NOMO-1 treated with dmso at 0.1 percent for 144 hours (cell line): ENCODE results near the gene TOM1L1.

Experiments
- DNase-seq: peaks from one replicate; lab custom pipeline; 2025; ENCODE audit not compliant: unreplicated experiment; lab: John Stamatoyannopoulos, UW

TOM1L1 gene

DNA sequence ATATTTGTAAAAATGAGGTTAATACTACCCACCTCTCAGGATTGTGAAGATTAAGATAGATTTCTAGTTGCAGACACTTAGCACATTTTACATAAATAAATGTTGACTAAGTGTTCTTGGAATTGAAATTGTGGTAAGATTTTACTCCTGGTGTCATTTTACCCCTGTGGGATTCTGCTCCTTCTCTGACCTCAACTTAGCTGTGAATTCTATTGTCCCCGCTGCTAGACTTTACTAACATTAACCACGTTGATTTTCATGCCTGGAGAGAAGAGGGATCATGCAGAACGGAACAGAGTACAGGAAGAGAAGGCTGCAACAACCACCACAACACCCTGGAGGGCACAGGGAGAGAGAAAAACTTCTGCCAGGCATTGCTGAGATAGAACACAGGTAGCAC is 2.1 kb upstream of the TOM1L1 start:
- DNase-seq: no peak

DNA sequence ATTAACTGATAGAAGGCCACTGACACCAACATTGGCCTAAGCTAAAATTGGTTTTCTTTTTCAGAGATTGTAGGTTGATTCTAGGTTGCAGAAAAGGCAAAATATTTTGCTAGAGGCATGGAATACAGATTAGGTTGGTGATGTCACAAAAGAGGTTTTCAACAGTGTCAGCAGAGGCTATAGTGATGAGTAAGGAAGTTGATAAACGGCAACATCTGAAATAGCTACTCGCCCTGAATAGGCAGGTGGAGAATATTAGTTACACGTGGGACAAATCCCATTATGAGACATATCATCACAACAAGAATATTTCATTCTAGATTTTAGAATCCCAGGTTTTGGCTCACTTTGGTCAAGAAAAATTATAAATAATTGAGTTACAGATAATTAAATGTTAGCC is 1.5 kb upstream of the TOM1L1 start:
- DNase-seq: no peak

DNA sequence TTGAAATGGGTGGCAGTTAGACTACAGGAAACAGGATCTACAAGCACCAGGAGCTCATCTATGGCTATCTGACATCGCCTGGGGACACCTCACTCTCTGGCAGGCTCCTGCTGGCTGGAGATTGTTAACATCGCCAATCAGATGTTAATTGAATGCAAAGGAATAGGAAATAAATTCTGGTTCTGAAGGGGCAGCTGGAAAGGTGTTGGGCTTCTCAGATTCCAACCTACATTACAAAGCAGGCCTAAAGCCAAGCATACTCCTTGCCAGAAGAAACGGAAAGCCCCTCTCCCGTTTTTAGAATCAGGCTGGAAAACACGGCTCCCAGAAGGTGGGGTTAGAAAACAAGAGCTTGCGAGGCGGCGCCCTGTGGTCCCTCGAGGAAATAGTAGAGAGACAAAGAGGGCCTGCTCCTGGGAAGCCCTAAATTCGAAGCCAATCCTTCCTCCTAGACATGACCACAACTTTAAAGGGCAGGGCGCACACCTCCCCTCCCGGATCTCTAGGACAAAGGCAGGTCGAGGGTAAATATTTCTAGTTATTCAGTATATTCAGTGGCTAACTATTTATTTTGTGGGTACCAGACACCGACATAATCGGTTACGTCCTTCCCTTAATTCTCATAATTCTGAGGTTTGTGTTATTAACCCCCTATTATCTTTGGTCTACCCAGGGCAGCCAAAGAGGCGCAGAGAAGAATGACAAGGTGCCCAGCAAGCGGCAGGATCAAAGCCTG is 763 bp upstream of the TOM1L1 start:
- DNase-seq: no peak

DNA sequence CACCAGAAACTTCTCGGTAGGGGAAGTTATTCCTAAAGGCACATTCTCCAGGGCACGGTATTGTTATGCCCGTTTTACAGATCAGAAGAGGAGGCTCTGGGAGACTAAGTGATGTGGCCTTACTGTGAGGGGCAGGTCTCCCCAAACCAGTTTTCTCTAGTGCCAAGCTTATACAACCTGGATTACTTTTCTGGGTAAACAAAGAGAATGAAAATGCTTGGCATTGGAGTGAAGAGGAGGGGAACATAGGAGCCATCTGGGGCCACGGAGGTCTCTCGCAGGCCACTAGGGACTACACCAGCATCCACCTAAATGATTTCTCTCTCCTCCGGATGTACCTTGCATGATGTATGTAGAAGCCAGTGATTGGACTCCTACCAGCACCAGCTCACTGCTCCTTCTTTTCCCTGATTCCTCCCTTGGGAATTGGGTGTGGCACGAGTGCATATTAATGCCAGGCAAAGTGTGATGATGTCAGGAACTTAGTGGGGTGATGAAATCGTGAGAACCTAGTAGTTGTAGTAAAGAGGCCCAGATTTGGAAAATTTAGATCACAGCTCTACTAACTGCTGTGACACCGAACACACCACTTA is 674 bp downstream of the TOM1L1 start:
- no peak for DNase-seq

DNA sequence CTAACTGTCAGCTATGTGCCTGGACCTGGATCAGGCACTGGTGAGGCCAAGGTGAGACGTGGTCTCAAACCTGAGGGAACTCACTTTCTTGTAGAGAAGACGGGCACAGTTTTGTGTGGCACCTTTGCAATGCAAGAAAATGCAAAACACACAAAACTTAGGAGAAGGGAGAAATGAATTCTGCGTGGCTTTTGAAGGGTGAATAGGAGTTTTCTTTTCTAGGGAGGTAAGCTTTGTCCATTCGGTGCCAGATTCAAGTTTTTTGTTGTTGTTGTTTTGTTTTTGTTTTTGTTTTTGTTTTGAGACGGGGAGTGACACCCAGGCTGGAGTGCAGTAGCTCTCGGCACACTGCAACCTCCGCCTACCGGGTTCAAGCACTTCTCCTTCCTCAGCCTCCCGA is 1.4 kb downstream of the TOM1L1 start:
- no peak for DNase-seq

DNA sequence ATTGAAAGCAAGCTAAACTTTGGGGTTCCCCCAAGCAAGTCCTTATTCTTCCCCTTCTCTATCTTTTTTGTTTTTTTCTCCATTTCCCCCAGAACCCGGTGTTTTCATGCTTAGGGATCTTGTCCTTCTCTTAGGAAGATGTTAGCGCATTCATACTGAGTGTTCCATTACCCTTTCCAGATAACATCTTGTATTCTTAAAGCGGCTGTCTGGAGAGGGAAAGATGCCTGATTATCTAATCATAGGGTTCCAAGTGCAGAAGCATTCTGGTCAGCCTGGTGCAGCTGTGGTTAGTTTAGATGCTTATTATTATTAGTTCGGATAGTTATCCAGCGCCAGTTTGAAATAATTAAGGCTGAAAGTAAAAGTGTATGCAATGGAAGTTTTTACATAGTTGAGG is 2.0 kb downstream of the TOM1L1 start:
- DNase-seq: no peak

DNA sequence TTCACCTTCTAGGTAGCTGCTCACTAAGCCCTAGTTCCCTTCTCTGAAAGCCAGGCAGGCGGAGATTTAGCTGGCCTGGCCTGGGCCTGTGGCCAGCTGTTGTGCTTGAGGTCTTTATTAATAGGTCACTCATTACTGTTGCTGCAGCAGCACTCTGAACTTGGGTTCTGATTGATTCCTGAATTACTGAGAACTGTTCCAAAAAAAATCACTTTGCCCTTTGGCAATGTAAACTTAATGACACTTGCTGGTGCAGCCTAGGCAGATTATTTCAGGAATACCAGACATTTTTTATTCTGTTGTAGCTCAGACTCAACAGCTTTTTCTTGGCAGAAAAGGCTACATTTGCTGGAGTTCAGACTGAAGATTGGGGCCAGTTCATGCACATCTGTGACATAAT is 2.7 kb downstream of the TOM1L1 start:
- no peak for DNase-seq

DNA sequence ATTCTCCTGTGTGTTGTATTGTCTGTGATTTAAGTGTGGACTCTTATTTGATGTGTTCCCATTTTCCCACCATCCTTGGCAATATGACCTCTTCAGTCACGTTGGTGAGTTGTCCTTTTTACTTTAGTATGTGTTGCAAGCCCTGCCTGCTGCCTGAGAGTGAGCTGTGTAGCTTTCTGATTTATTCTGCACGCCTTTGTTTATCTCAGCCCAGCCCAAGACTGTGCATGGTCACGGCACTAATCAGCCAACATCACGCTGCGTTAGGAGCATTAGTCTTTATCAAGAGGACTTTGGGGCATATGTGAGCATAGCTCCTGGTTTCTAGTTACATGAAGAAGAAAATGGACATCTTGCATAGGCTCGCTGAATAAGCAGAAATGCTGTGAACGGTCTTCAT is 6.0 kb downstream of the TOM1L1 start:
- DNase-seq: no peak

DNA sequence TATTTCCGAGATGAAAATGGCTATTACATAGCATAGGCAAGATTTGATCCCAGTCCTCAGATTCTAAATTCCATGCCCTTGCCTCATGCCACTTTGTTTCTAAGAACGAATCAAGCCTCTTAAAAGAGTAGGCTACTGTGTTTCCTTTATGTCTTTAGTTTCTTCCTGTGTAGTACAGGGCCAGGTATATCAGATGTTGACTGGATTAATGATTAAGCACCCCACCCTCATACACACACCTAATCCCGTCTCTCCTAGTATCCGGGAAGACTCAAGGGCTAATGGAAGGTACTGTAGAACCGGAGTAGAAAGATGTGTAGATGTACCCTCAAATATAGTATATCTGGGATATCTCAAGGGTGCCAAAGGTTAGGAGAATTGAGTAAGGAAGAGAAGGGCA is 6.7 kb downstream of the TOM1L1 start:
- DNase-seq: no peak

DNA sequence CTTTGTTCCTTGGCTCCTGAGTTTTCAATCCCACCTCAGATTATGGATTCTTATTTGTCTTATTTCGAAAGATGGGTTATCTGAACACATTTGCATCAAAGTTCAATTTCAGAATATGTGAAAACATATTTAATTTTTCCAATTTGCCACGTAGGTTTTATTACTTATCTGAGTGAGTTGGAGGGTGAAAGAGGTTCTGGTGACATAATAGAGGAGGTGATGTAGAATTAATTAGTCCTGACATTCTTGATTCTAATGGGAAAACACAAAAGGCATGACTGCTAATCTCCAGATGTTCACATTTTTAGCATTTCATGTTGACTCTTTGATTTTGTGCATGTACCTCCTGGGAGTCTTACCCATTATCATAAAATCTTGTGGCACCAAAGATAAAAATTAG is 9.1 kb downstream of the TOM1L1 start:
- DNase-seq: no peak

DNA sequence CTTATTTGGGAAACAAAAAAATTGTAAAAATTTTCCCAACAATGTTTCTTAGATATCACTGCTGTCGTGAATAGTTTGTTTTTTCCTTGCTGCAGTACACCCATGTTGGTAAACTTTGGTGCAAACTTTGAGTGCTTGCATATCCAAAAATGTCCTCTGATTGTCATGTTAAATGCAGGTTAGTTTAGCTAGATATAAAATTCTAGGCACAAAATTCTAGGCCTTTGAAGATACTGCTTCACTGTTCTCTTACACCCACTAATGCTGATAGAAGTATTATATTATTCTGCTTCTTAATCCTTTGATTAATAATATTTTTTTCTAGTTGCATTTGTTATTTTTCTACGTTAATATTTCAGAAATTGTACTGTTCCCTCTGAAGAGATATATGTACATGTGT is 16.1 kb downstream of the TOM1L1 start:
- no peak for DNase-seq

DNA sequence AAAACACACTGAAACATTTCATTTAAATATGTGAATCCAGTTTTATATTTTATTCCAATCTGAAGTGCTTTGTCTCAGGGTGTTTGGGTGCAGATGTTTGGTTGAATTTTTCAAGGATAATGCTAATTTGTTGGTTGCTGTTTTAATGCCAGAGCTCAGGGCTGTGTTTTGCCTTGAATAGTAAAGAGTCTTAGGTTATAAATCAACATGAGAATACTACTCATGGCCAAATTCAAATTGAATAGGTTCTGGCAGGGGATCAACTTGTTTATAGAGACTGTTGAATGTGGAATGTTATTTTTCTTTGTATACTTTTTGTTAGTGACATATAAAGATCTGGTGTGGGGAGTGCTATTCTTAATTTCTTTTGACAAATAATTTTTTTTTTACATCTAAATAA is 18.8 kb downstream of the TOM1L1 start:
- DNase-seq: no peak

DNA sequence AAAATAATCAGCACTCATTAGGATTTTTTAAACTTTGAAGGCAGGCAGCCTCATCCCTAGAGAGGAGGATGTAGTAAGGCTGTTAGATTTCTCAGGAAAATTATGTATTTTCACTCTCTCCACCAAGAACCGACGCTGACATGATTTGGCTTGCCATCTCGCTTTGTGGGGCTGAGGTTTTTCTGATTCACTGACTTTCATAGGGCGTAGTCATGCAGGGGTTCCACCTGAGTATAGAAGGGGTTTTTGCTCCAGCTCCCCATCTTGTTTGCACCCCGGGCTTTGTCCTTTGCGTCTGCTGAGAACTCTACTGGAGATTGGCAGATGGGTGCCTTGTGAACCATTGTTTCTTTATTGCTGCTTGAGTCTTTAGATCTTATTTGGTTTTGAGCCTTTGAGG is 20.2 kb downstream of the TOM1L1 start:
- no peak for DNase-seq

DNA sequence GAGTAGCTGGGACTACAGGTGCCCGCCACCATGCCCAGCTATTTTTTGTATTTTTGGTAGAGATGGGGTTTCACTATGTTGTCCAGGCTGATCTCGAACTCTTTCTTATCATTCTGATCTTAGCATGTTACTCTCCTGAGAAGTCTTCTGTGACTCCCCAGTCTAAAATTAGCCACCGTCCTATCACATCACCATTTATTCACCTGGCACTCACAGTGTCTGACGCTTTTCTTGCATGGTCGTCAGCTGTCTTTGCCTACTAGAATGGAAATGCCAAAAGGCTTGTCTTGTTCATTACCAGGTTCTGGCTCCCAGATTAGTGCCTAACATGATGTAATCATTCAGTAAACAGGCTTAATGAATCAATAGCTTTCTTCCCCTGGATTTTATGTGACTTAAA is 23.8 kb downstream of the TOM1L1 start:
- DNase-seq: no peak

DNA sequence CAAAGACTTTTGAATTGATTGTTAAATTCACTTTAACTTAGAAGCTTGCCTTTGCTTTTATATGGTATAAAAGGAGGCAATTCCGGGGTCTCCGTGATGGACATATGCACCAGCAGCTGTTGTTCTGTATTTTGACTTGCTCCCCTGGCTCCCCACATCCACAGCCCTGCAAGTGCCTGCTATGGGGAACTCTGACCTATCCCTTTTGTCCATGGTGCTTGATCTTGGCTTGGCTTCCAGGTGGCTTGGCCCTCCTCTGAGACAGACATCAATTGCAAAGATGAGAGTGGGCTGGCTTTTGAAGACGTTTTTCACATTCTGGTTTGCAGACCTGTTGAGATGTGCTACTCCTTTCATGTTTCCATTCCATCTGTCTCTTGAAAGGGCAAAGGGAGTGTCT is 26.9 kb downstream of the TOM1L1 start:
- no peak for DNase-seq

DNA sequence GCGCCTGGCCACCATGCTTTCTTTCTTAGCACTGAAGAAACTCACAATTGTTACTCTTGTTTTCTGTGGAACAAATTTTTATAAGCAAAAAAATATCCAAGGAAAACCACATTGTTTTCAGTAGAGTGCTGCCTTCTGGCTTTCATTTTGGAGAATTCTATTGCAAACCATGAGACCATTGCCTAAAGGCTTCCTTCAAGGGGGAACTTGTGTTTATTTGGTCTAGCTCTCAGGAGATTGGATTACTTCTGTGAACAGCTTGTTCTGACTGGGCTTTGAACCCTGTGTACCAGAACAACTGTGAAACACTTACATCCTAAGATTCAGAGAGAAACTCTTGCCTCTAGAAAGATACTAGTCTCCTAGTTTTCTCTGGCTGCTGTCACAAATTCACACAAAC is 32.1 kb downstream of the TOM1L1 start:
- no peak for DNase-seq

DNA sequence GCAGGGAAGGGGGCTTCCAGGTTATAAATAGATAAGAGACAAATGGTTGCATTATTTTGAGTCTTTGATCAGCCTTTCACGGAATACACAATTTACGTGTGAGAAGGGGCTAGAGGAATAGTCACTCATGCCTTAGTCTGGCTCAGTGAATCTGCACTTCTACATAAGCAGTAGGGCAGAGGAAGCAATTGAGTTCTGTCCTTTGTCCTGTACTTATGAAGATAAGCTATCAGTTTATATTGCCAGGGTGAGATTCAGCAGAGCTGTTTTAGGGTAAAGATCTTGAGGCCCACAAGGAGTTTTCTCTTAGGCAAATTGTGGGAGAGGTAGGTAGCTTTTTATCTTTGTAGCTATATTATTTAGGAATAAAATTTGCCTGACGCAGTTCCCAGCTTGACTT is 33.3 kb downstream of the TOM1L1 start:
- no peak for DNase-seq

DNA sequence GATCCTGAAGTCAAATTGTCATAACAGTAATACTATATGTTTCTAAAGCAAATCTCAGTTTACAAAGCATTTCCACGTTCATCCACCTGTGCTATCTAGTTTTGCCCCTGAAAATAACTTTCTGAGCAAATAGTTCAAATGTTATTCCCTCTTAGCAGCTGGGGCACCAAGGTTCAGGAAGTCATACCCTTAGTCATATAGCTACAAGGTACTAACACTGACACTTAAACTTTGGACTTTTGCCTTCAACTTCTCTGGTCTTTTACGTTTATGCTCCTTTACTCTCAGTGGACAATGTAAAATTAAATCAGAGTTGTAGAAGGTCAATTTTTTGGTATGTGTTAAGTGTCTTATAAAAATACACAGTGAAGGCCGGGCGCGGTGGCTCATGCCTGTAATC is 34.8 kb downstream of the TOM1L1 start:
- no peak for DNase-seq

DNA sequence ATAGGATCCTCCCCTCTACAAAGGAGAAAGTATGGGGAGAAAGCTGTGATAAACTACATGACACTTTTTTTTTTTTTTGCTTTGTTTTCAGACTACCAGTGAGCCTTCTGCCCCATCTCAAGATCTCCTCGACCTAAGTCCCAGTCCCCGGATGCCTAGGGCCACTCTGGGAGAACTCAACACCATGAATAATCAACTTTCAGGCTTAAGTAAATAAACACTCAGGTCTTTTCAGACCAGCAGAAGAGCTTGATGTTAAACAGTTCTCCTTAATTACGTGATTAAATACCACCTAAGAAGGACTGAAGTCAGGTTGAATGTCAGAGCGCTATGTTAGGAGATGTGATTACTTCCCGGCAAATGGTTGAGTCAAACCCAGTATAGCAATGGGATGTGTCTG is 36.4 kb downstream of the TOM1L1 start:
- DNase-seq: no peak

DNA sequence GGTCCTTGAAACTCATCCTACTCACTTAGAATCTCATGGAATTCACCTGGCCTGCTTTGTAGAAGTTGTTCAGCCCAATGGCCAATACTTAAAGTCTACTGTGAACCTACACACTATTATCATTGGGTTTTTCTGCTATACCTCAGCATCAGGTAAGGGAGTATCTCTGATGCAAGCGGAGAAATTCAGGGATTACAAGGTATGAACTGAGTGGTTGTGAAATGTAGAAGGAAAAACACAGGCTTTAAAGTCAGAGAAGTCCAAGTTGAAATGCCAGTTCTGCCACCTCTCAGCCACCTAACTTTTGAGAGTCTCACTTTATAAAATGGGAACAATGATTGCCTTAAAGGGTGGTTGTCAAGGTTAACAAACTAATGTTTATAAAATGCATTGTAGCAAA is 36.8 kb downstream of the TOM1L1 start:
- no peak for DNase-seq

DNA sequence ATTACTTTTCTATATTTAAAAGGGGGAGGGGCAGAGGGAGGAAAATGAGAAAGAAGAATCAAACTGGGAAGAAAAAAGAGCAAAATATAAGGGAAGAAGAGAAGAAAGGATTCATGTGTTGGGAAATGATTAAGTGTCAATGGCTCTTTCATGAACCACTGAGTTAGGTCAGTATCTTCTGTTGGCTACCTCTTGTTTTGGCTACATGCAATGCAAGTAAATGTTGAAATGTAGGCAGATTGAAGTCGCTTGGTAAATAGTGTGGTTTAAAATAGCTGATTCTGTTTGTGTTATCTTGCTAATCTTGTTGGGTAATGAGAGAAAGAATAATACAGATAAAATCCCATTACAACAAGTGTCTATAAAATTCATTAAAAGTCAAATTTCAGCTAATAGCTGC is 40.6 kb downstream of the TOM1L1 start:
- no peak for DNase-seq

DNA sequence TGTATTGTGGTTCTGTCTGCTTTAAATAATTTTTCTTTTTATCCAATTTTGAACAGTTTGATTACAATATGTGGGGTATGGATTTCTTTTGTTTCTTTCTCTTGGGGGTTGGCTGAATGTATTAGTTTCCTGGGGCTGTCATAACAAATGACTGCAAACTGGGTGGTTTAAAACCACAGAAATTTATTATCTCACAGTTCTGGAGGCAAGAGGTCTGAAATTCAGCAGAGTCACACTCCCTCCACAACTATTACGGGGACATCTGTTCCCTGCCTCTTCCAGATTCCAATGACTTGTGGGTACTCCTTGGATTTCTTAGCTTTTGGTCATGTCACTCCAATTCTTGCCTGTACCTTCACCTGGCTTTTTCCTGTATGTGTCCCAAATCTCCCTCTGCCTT is 44.1 kb downstream of the TOM1L1 start:
- DNase-seq: no peak

DNA sequence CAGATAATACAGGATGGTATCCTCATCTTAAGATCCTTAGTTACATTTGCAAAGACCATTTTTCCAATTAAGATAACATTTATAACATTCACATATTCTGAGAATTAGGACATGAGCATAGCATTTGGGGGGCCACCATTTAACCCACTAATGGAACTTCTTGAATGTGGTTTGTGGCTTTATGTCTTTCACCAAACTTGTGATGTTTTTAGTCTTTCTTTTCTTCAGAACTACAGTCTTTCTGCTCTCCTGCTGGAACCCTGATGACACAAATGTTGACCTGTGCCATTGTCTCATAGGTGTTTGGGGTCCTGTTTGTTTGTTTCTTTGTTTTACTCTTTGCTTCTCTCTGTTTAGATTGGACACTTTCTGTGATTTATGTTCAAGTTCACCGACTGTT is 44.6 kb downstream of the TOM1L1 start:
- no peak for DNase-seq
